H9 (cell line): Measurements from ENCODE around the gene STX1A. TPM values are rescaled to one million over a fixed set of nuclear protein-coding genes. Genes with fewer than 3 reads are reported as not detected.
A peak's percentile ranks its signal among the peaks of the same experiment; 100 is the strongest.

Source experiments
- DNase-seq: peaks from one replicate; pipeline ENCODE4 v3.0.0-alpha.2; 2017
- H2AFZ ChIP-seq: one replicate; pipeline ENCODE4 v1.6.1; 2013; ENCODE audit warnings: mild to moderate bottlenecking, low read length, control low read depth, moderate library complexity
- H2AK5ac ChIP-seq: 2 replicates; pipeline ENCODE4 v1.6.1; 2013; ENCODE audit warnings: low read length, control low read depth, mixed read lengths; ENCODE audit not compliant: insufficient read length
- H2BK120ac ChIP-seq: one replicate; pipeline ENCODE4 v1.6.1; 2013; ENCODE audit warnings: low read depth, mild to moderate bottlenecking, low read length, control low read depth, inconsistent platforms; ENCODE audit not compliant: poor library complexity, severe bottlenecking
- H2BK12ac ChIP-seq: 2 replicates; pipeline ENCODE4 v1.6.1; 2013; ENCODE audit warnings: low read length, control low read depth, mixed read lengths, low read depth; ENCODE audit not compliant: insufficient read length
- H2BK15ac ChIP-seq: 2 replicates; pipeline ENCODE4 v1.6.1; 2013; ENCODE audit warnings: low read depth, low read length, control low read depth
- H2BK20ac ChIP-seq: one replicate; pipeline ENCODE4 v1.6.1; 2013; ENCODE audit warnings: low read depth, mild to moderate bottlenecking, low read length, control low read depth, inconsistent platforms; ENCODE audit not compliant: poor library complexity, severe bottlenecking
- H2BK5ac ChIP-seq: 2 replicates; pipeline ENCODE4 v1.6.1; 2013; ENCODE audit warnings: low read length, control low read depth, mixed read lengths; ENCODE audit not compliant: insufficient read length
- H3K14ac ChIP-seq: 2 replicates; pipeline ENCODE4 v1.6.1; 2013; ENCODE audit warnings: low read length, control low read depth; ENCODE audit not compliant: insufficient read depth
- H3K18ac ChIP-seq: 2 replicates; pipeline ENCODE4 v1.6.1; 2013; ENCODE audit warnings: low read depth, mild to moderate bottlenecking, mixed read lengths, low read length, control low read depth; ENCODE audit not compliant: insufficient read length
- H3K23ac ChIP-seq: 2 replicates; pipeline ENCODE4 v1.6.1; 2013; ENCODE audit warnings: low read length, control low read depth, mixed read lengths, low read depth; ENCODE audit not compliant: insufficient read length
- H3K23me2 ChIP-seq: 2 replicates; pipeline ENCODE4 v1.6.1; 2013; ENCODE audit warnings: low read depth, mild to moderate bottlenecking, mixed read lengths, low read length, control low read depth; ENCODE audit not compliant: insufficient read length, poor library complexity, severe bottlenecking
- H3K27ac ChIP-seq: 2 replicates; pipeline ENCODE4 v1.5.1; 2013; ENCODE audit warnings: low read length, control low read depth, mixed read lengths, low read depth; ENCODE audit not compliant: insufficient read length
- H3K27me3 ChIP-seq: 2 replicates; pipeline ENCODE4 v1.6.1; 2013; ENCODE audit warnings: low read length, control low read depth, inconsistent platforms; ENCODE audit not compliant: insufficient read depth
- H3K4ac ChIP-seq: 2 replicates; pipeline ENCODE4 v1.6.1; 2013; ENCODE audit warnings: low read depth, mild to moderate bottlenecking, control low read depth, inconsistent platforms, low read length, moderate library complexity
- H3K4me1 ChIP-seq: 2 replicates; pipeline ENCODE4 v1.6.1; 2013; ENCODE audit warnings: low read length, control low read depth, inconsistent platforms; ENCODE audit not compliant: insufficient read depth
- H3K4me2 ChIP-seq: 2 replicates; pipeline ENCODE4 v1.6.1; 2013; ENCODE audit warnings: low read length, control low read depth, mixed read lengths; ENCODE audit not compliant: insufficient read length, insufficient read depth
- H3K56ac ChIP-seq: 2 replicates; pipeline ENCODE4 v1.6.1; 2013; ENCODE audit warnings: low read depth, mild to moderate bottlenecking, mixed read lengths, low read length, control low read depth; ENCODE audit not compliant: insufficient read length
- H3K79me1 ChIP-seq: 2 replicates; pipeline ENCODE4 v1.6.1; 2013; ENCODE audit warnings: low read depth, mild to moderate bottlenecking, moderate library complexity, low read length, control low read depth, inconsistent platforms; ENCODE audit not compliant: insufficient read depth, poor library complexity, severe bottlenecking
- H3K79me2 ChIP-seq: 2 replicates; pipeline ENCODE4 v1.6.1; 2013; ENCODE audit warnings: low read length, control low read depth, inconsistent platforms; ENCODE audit not compliant: insufficient read depth
- H3K9ac ChIP-seq: 2 replicates; pipeline ENCODE4 v1.6.1; 2013; ENCODE audit warnings: low read length, control low read depth, mixed read lengths; ENCODE audit not compliant: insufficient read length; ENCODE audit errors: extremely low read depth
- H3K9me3 ChIP-seq: one replicate; pipeline ENCODE4 v1.6.1; 2013; ENCODE audit warnings: low read depth, low read length, inconsistent platforms; ENCODE audit not compliant: control insufficient read depth
- H3T11ph ChIP-seq: one replicate; pipeline ENCODE4 v1.6.1; 2013; ENCODE audit warnings: mild to moderate bottlenecking, low read length, control low read depth, inconsistent platforms
- H4K20me1 ChIP-seq: one replicate; pipeline ENCODE4 v1.6.1; 2013; ENCODE audit not compliant: control insufficient read depth, insufficient read length, insufficient read depth
- H4K5ac ChIP-seq: 2 replicates; pipeline ENCODE4 v1.6.1; 2013; ENCODE audit warnings: low read depth, mild to moderate bottlenecking, mixed read lengths, low read length, control low read depth; ENCODE audit not compliant: insufficient read length
- H4K8ac ChIP-seq: replicated peaks from 2 replicates; pipeline ENCODE4 v1.6.1; 2013; ENCODE audit warnings: low read length, control low read depth, mixed read lengths, low read depth; ENCODE audit not compliant: insufficient read length
- H4K91ac ChIP-seq: 2 replicates; pipeline ENCODE4 v1.6.1; 2013; ENCODE audit warnings: low read depth, mild to moderate bottlenecking, moderate library complexity, mixed read lengths, low read length, control low read depth; ENCODE audit not compliant: insufficient read length
- H3K27ac Mint-ChIP-seq, 3 experiments: 2 replicates in 2 of 3; 3 replicates in 1 of 3; pipeline ENCODE4 v1.8.0; 2020 to 2021; ENCODE audit warnings: mixed read lengths in 3 of 3, mild to moderate bottlenecking in 1 of 3, moderate library complexity in 1 of 3
- H3K27me3 Mint-ChIP-seq: 2 replicates; pipeline ENCODE4 v1.8.0; 2021; ENCODE audit warnings: low read depth, mild to moderate bottlenecking, moderate library complexity, mixed read lengths
- H3K36me3 Mint-ChIP-seq, 3 experiments: 2 replicates in 2 of 3; 3 replicates in 1 of 3; pipeline ENCODE4 v1.8.0; 2020 to 2021; ENCODE audit warnings: low read depth in 3 of 3, mixed read lengths in 3 of 3; ENCODE audit not compliant: insufficient read depth in 1 of 3
- H3K4me1 Mint-ChIP-seq, 2 experiments: 2 replicates each; pipeline ENCODE4 v1.8.0; 2020; ENCODE audit warnings: mixed read lengths in 2 of 2
- H3K4me3 Mint-ChIP-seq, 2 experiments: 2 replicates in 1 of 2; 3 replicates in 1 of 2; pipeline ENCODE4 v1.8.0; 2020 to 2021; ENCODE audit warnings: mild to moderate bottlenecking in 2 of 2, mixed read lengths in 2 of 2, moderate library complexity in 1 of 2
- H3K9me3 Mint-ChIP-seq, 2 experiments: 2 replicates in 1 of 2; 3 replicates in 1 of 2; pipeline ENCODE4 v1.8.0; 2020; ENCODE audit warnings: mild to moderate bottlenecking in 2 of 2, mixed read lengths in 2 of 2, moderate library complexity in 1 of 2
- CTCF ChIP-seq: fragments of 200-600 bp; sonication (generic); conservative IDR thresholded peaks from 3 replicates; pipeline ENCODE4 v1.8.0; 2021; ENCODE audit warnings: antibody characterized with exemption, mild to moderate bottlenecking
- WGBS: extraction: QIAGEN DNeasy Blood & Tissue Kit; methylation state at CpG from one replicate; pipeline ENCODE4 v1.1.7; 2013; ENCODE audit warnings: missing lambda C conversion rate, low lambda C conversion rate, mixed read lengths; ENCODE audit not compliant: insufficient read length; ENCODE audit errors: extremely low coverage; 5-methylcytosine and 5-hydroxymethylcytosine counted together
- total RNA-seq: library from RNA; stranded (reverse); gene quantifications from 2 replicates; pipeline ENCODE4 v1.2.1, GENCODE V29; 2021

STX1A gene
- total RNA-seq, 1 experiment from 2014 or later = 10.1 TPM

GRCh38 chr7:73717991-73718405 is 1.5 kb downstream of the STX1A start:
- no peak overlapping the region for H2BK12ac ChIP-seq
- H2BK5ac ChIP-seq = no peak overlapping the region
- peaks cover 0 to 7% of the 10 kb centered on the region in 2 experiments; a peak in 2 of 4 replicates for H3K4me1 Mint-ChIP-seq
- H3K27ac Mint-ChIP-seq = no peak overlapping the region
- H4K5ac ChIP-seq = no peak overlapping the region
- no peaks in the 10 kb centered on the region for H3K79me2 ChIP-seq
- peak overlapping the region; percentile 58 to 66; a peak in 4 of 5 replicates for H3K4me3 Mint-ChIP-seq
- no CpG with 5 or more reads among the region's 10 CpGs for WGBS
- H3K56ac ChIP-seq = no peak overlapping the region
- H3K9me3 Mint-ChIP-seq = no peaks in the 10 kb centered on the region; a peak in 1 of 5 replicates
- no peak overlapping the region for H2BK120ac ChIP-seq
- peaks cover 38% of the 10 kb centered on the region for H3K27me3 Mint-ChIP-seq
- peaks cover 9% of the 10 kb centered on the region for H3K23me2 ChIP-seq
- no peaks in the 10 kb centered on the region for H3K4me1 ChIP-seq
- H4K91ac ChIP-seq = no peak overlapping the region
- no peak overlapping the region for H3K9ac ChIP-seq
- H3K23ac ChIP-seq = no peak overlapping the region
- H2BK15ac ChIP-seq = no peak overlapping the region
- no peak overlapping the region for H3K4me2 ChIP-seq
- H3T11ph ChIP-seq = no peak overlapping the region
- peaks cover 3% of the 10 kb centered on the region; the same call in 1 of the 2 replicates for H3K27me3 ChIP-seq
- no peak for DNase-seq
- no peak overlapping the region for H2AFZ ChIP-seq
- TF ChIP-seq CTCF = no peak
- H3K18ac ChIP-seq = no peak overlapping the region
- peaks cover 0 to 2% (median 0%) of the 10 kb centered on the region in 3 experiments; a peak in 2 of 7 replicates for H3K36me3 Mint-ChIP-seq
- no peak overlapping the region for H3K14ac ChIP-seq
- H2BK20ac ChIP-seq = no peak overlapping the region
- no peak overlapping the region for H4K8ac ChIP-seq
- no peaks in the 10 kb centered on the region for H3K79me1 ChIP-seq
- no peaks in the 10 kb centered on the region for H4K20me1 ChIP-seq
- no peaks in the 10 kb centered on the region for H3K9me3 ChIP-seq
- no peak overlapping the region for H3K4ac ChIP-seq
- no peak overlapping the region for H2AK5ac ChIP-seq
- H3K27ac ChIP-seq = no peak overlapping the region
